Endodermal cell (in vitro differentiated cells): Measurements from ENCODE around the gene UROS. TPM values are rescaled to one million over a fixed set of nuclear protein-coding genes. Genes with fewer than 3 reads are reported as not detected.

ENCODE experiments used
- DNase-seq: peaks from one replicate; pipeline ENCODE4 v3.0.0-alpha.2; 2017
- H3K27ac ChIP-seq: 2 replicates; pipeline ENCODE4 v1.5.1; 2013; ENCODE audit warnings: mild to moderate bottlenecking, low read depth, low read length, moderate library complexity
- H3K27me3 ChIP-seq: 2 replicates; pipeline ENCODE4 v1.6.1; 2013; ENCODE audit warnings: mild to moderate bottlenecking, low read length, moderate library complexity; ENCODE audit not compliant: insufficient read depth, control insufficient read depth, poor library complexity, severe bottlenecking
- H3K36me3 ChIP-seq: 2 replicates; pipeline ENCODE4 v1.7.0; 2013; ENCODE audit warnings: mild to moderate bottlenecking, low read length, moderate library complexity; ENCODE audit not compliant: control insufficient read depth, insufficient read depth
- H3K4me1 ChIP-seq: one replicate; pipeline ENCODE4 v1.7.0; 2013; ENCODE audit warnings: low read length; ENCODE audit not compliant: control insufficient read depth, insufficient read depth
- H3K4me3 ChIP-seq: 2 replicates; pipeline ENCODE4 v1.5.1; 2013; ENCODE audit warnings: mild to moderate bottlenecking, low read length, moderate library complexity
- H3K9ac ChIP-seq: 2 replicates; pipeline ENCODE4 v1.6.1; 2013; ENCODE audit warnings: mild to moderate bottlenecking, low read length, moderate library complexity; ENCODE audit not compliant: poor library complexity, severe bottlenecking; ENCODE audit errors: extremely low read depth
- H3K9me3 ChIP-seq: 2 replicates; pipeline ENCODE4 v1.6.1; 2013; ENCODE audit warnings: mild to moderate bottlenecking, low read length, moderate library complexity; ENCODE audit not compliant: control insufficient read depth
- H3K27ac Mint-ChIP-seq: 2 replicates; pipeline ENCODE4 v1.8.0; 2020; ENCODE audit warnings: mixed read lengths
- H3K27me3 Mint-ChIP-seq: 2 replicates; pipeline ENCODE4 v1.8.0; 2021; ENCODE audit warnings: mild to moderate bottlenecking, mixed read lengths; ENCODE audit not compliant: insufficient read depth
- H3K36me3 Mint-ChIP-seq: 2 replicates; pipeline ENCODE4 v1.8.0; 2020; ENCODE audit warnings: low read depth, mixed read lengths
- H3K4me1 Mint-ChIP-seq: 2 replicates; pipeline ENCODE4 v1.8.0; 2020; ENCODE audit warnings: mixed read lengths
- H3K4me3 Mint-ChIP-seq: 2 replicates; pipeline ENCODE4 v1.8.0; 2020; ENCODE audit warnings: mild to moderate bottlenecking, moderate library complexity, mixed read lengths
- H3K9me3 Mint-ChIP-seq: 2 replicates; pipeline ENCODE4 v1.8.0; 2020; ENCODE audit warnings: mild to moderate bottlenecking, mixed read lengths
- CTCF ChIP-seq: fragments of 200-600 bp; sonication (generic); conservative IDR thresholded peaks from 2 replicates; pipeline ENCODE4 v1.5.0; 2021; ENCODE audit warnings: antibody characterized with exemption, mild to moderate bottlenecking
- WGBS, 2 experiments: methylation state at CpG; one replicate each; pipeline versions ENCODE4 v1.1.5 to v1.1.7; 2013; ENCODE audit warnings: missing lambda C conversion rate in 2 of 2, mixed read lengths in 1 of 2; ENCODE audit not compliant: insufficient coverage in 1 of 2, insufficient read length in 1 of 2; 5-methylcytosine and 5-hydroxymethylcytosine counted together
- total RNA-seq, 2 donors: library from RNA; stranded (reverse); fragmentation: NEBNext Ultra II Directional in 1 of 2; extraction: Animal tissue kit (Norgen Biotek cat#: 25700) in 1 of 2; gene quantifications; 2 replicates in 1 of 2; 3 replicates in 1 of 2; pipeline ENCODE4 v1.2.1, GENCODE V29; 2021

Gene UROS
- total RNA-seq, 2 donors from 2014 or later: 49.2 to 69.4 TPM

- 90 to 95% methylated on average over 7 to 9 of the region's 9 CpGs for WGBS, 2 experiments
- H3K36me3 Mint-ChIP-seq: peaks cover 52% of the 10 kb centered on the region
- no peak overlapping the region for H3K4me3 Mint-ChIP-seq
- H3K27me3 ChIP-seq: no peaks in the 10 kb centered on the region
- peak; percentile 16 for DNase-seq
- H3K4me3 ChIP-seq: no peak overlapping the region
- H3K27ac Mint-ChIP-seq: no peak overlapping the region
- H3K27me3 Mint-ChIP-seq: no peaks in the 10 kb centered on the region
- no peak overlapping the region for H3K27ac ChIP-seq
- H3K36me3 ChIP-seq: peaks cover 82% of the 10 kb centered on the region
- no peaks in the 10 kb centered on the region for H3K9me3 ChIP-seq
- no peaks in the 10 kb centered on the region for H3K4me1 ChIP-seq
- no peak for TF ChIP-seq CTCF
- H3K4me1 Mint-ChIP-seq: no peaks in the 10 kb centered on the region
- no peaks in the 10 kb centered on the region for H3K9me3 Mint-ChIP-seq
- no peak overlapping the region for H3K9ac ChIP-seq
Measured at GRCh38 chr10:125838802-125839575, 15.9 kb upstream of the UROS start.

- Mint-ChIP-seq H3K27me3 (no peaks in the 10 kb centered on the region), H3K36me3 (peaks cover 63% of the 10 kb centered on the region), H3K4me3 (no peak overlapping the region), H3K4me1 (no peaks in the 10 kb centered on the region), H3K9me3 (no peaks in the 10 kb centered on the region), H3K27ac (no peak overlapping the region)
- no peak for DNase-seq
- H3K4me3 ChIP-seq: no peak overlapping the region
- H3K27ac ChIP-seq: no peak overlapping the region
- H3K27me3 ChIP-seq: no peaks in the 10 kb centered on the region
- H3K9me3 ChIP-seq: no peaks in the 10 kb centered on the region
- H3K9ac ChIP-seq: no peak overlapping the region
- peaks cover 90% of the 10 kb centered on the region for H3K36me3 ChIP-seq
- TF ChIP-seq CTCF: no peak
- 100% methylated on average over 2 of the region's 2 CpGs for WGBS, 2 experiments
- no peaks in the 10 kb centered on the region for H3K4me1 ChIP-seq
Measured at GRCh38 chr10:125836746-125837145, 13.7 kb upstream of the UROS start.

- Mint-ChIP-seq H3K36me3 (peaks cover 58% of the 10 kb centered on the region), H3K27me3 (no peaks in the 10 kb centered on the region), H3K9me3 (no peaks in the 10 kb centered on the region), H3K4me1 (peaks cover 22% of the 10 kb centered on the region), H3K27ac (no peak overlapping the region), H3K4me3 (no peak overlapping the region)
- no peak for TF ChIP-seq CTCF
- Histone ChIP-seq H3K36me3 (peaks cover 77% of the 10 kb centered on the region), H3K4me3 (no peak overlapping the region), H3K9ac (no peak overlapping the region), H3K9me3 (no peaks in the 10 kb centered on the region), H3K4me1 (no peaks in the 10 kb centered on the region), H3K27me3 (no peaks in the 10 kb centered on the region), H3K27ac (no peak overlapping the region)
- 96 to 98% methylated on average over 5 of the region's 5 CpGs for WGBS, 2 experiments
- no peak for DNase-seq
Measured at GRCh38 chr10:125828311-125828710, 5.3 kb upstream of the UROS start.
